Pancreas (tissue), 10 donors: ENCODE results near the gene NAV2. TPM values are rescaled to one million over a fixed set of nuclear protein-coding genes. Genes with fewer than 3 reads are reported as not detected.

ENCODE experiments used
- ATAC-seq, 4 donors: fragments of 200-7000 bp; cut with Tn5 transposase; one replicate each; pipeline versions ENCODE4 v1.8.0 to v1.9.1; 2020; ENCODE audit warnings: mild to moderate bottlenecking in 4 of 4, moderate library complexity in 4 of 4
- DNase-seq, 6 donors: peaks; one replicate each; pipeline ENCODE4 v3.0.0-alpha.2; 2020
- FAIRE-seq: peaks from 2 replicates; lab custom pipeline; 2012; peaks lifted over from hg19 to GRCh38; lab: Jason Lieb, UNC
- H3K27ac ChIP-seq, 4 donors: fragments of 200-600 bp; sonication (generic); 1 replicate in 3 of 4; 2 replicates in 1 of 4; pipeline versions ENCODE4 v1.5.0 to v1.8.0; 2020
- H3K27me3 ChIP-seq, 4 donors: fragments of 200-600 bp; one replicate each; pipeline ENCODE4 v1.8.0; 2021
- H3K36me3 ChIP-seq, 3 donors: fragments of 200-600 bp; sonication (generic) in 1 of 3; one replicate each; pipeline versions ENCODE4 v1.5.0 to v1.8.0; 2020 to 2021
- H3K4me1 ChIP-seq, 3 donors: fragments of 200-600 bp; one replicate each; pipeline ENCODE4 v1.8.0; 2021
- H3K4me3 ChIP-seq, 4 donors: fragments of 200-600 bp; sonication (generic) in 2 of 4; one replicate each; pipeline versions ENCODE4 v1.5.0 to v1.8.0; 2020 to 2021
- H3K9me3 ChIP-seq, 4 donors: fragments of 200-600 bp; one replicate each; pipeline ENCODE4 v1.8.0; 2021
- CTCF ChIP-seq, 4 donors: fragments of 200-600 bp; sonication (generic) in 3 of 4; IDR thresholded peaks; one replicate each; pipeline versions ENCODE4 v1.5.0 to v1.8.0; 2021; ENCODE audit warnings: antibody characterized with exemption in 4 of 4
- WGBS, 2 donors: extraction: QIAGEN DNeasy Blood & Tissue Kit; methylation state at CpG; one replicate each; pipeline ENCODE4 v1.1.7; 2013; 5-methylcytosine and 5-hydroxymethylcytosine counted together
- intact Hi-C, 3 donors: fragments of 100-400 bp; cut with DNase I; formaldehyde crosslinking; loops; one replicate each; pipeline versions ENCODE4 v1.11.1 to v1.14.2; 2022
- polyA plus RNA-seq, 2 donors: library from polyadenylated mRNA; stranded (reverse); fragments of 200-250 nt; gene quantifications; one replicate each; pipeline ENCODE4 v1.2.3, GENCODE V29; 2013
- total RNA-seq, 6 donors: library from RNA; stranded (reverse); fragmentation: NEBNext Ultra II Directional in 4 of 6; extraction: Animal tissue kit (Norgen Biotek cat#: 25700) in 4 of 6; gene quantifications; one replicate each; pipeline versions ENCODE4 v1.2.1 to v1.2.4, GENCODE V29; 2021 to 2023
- donor health status: healthy with polysubstance abuse.
- donor health status: DM: no; HTN: no; CAD: no; lungs with moderate emphysema.
- donor health status: DM: no; HTN: no; CAD: no.
- donor health status: control.
- donor health status: control.
- donor health status: Bipolar disorder and iron deficiency.
- donor health status: DM: yes; HTN: yes; CAD: no.
- donor health status: DM: no; HTN: no; CAD: no.
- donor health status: DM: no; HTN: no; CAD: no.
- donor health status: DM: yes; HTN: yes; CAD: no.

NAV2 gene
- total and polyA plus RNA-seq, 8 donors = 5.8 to 26.9 (median 16.3) TPM

- Histone ChIP-seq H3K27ac (no peak overlapping the region), H3K4me1 (no peaks in the 10 kb centered on the region), H3K27me3 (no peaks in the 10 kb centered on the region), H3K4me3 (no peak overlapping the region), H3K36me3 (no peaks in the 10 kb centered on the region), H3K9me3 (no peaks in the 10 kb centered on the region)
- TF ChIP-seq CTCF (IDR thresholded peaks at IDR 0.05) = no peak
- ATAC-seq = no peak
- no peak for DNase-seq
- no peak for FAIRE-seq
- 76 to 79% methylated on average over 5 of the region's 5 CpGs for WGBS, 2 donors
- intact Hi-C loops = no loop called here
These were observed 19.5 kb upstream of the NAV2 start for GRCh38 chr11:19693146-19693545.

DNA sequence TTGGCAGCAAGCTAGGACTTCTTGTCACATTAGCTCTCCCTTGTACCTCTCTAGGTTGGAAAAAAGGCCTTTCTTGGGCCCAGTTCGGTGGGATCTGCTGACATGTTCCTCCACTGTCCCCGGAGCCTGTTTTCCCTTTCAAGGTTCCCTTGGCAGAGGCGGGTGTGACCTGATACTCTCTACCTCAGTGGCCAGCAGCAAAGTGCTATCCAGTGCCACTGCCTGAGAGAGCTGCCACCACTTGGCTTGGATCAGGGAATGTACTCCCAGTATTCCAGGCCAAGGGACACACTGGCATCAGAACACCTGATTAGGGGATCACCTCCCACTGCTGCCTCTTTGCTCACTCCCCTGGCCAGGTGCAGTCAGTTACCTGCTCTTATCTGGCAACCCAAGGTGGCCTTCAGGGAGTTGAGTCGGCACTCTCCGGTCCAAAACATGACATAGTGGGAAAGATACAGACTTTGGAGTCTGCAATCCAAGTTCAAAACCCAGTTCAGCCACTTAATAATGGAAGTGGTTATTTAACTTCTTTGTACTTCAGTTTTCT is 17.8 kb upstream of the NAV2 start:
- FAIRE-seq (no peak), DNase-seq (peak in 3 of 6 donors; percentile 9 to 40 (median 37)), ATAC-seq (peak in 2 of 4 donors; percentile 66 to 82)
- Histone ChIP-seq H3K27me3 (no peaks in the 10 kb centered on the region), H3K4me1 (no peaks in the 10 kb centered on the region), H3K9me3 (no peaks in the 10 kb centered on the region), H3K27ac (no peak overlapping the region), H3K36me3 (no peaks in the 10 kb centered on the region), H3K4me3 (no peak overlapping the region)
- no peak for TF ChIP-seq CTCF (IDR thresholded peaks at IDR 0.05)
- WGBS, 2 donors = 63 to 73% methylated on average over 5 of the region's 5 CpGs
- intact Hi-C loops = no loop called here

- Histone ChIP-seq H3K4me3 (no peak overlapping the region), H3K36me3 (no peaks in the 10 kb centered on the region), H3K9me3 (no peaks in the 10 kb centered on the region), H3K27ac (no peak overlapping the region), H3K4me1 (no peaks in the 10 kb centered on the region), H3K27me3 (no peaks in the 10 kb centered on the region)
- no peak for TF ChIP-seq CTCF (IDR thresholded peaks at IDR 0.05)
- ATAC-seq (no peak), DNase-seq (no peak), FAIRE-seq (no peak)
- WGBS, 2 donors = 77 to 83% methylated on average over 3 of the region's 3 CpGs
- intact Hi-C loops = no loop called here
These were observed 16.6 kb upstream of the NAV2 start for GRCh38 chr11:19696073-19696472.

DNA sequence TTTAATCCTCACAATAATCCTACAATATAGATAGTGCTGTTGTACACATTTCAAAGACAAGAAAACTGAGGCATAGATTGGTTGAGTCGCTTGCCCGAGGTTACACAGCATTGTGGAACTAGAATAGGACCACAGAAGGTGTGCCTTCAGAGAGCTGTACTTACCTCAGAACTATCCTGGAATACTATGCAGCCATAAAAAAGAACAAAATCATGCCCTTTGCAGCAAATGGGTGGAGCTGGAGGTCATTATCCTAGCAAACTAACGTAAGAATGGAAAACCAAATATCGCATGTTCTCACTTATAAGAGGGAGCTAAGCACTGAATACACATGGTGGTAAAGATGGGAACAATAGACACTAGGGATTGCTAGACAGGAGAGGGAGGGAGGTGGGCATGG is 15.7 kb upstream of the NAV2 start:
- Histone ChIP-seq H3K27me3 (no peaks in the 10 kb centered on the region), H3K27ac (no peak overlapping the region), H3K9me3 (no peaks in the 10 kb centered on the region), H3K36me3 (no peaks in the 10 kb centered on the region), H3K4me3 (no peak overlapping the region), H3K4me1 (no peaks in the 10 kb centered on the region)
- FAIRE-seq (no peak), ATAC-seq (no peak), DNase-seq (no peak)
- intact Hi-C loops = no loop called here
- WGBS, 2 donors = 96% methylated on average over 4 of the region's 4 CpGs
- no peak for TF ChIP-seq CTCF (IDR thresholded peaks at IDR 0.05)

- DNase-seq (no peak), FAIRE-seq (no peak), ATAC-seq (no peak)
- Histone ChIP-seq H3K4me3 (no peak overlapping the region), H3K4me1 (no peaks in the 10 kb centered on the region), H3K36me3 (no peaks in the 10 kb centered on the region), H3K27me3 (no peaks in the 10 kb centered on the region), H3K9me3 (no peaks in the 10 kb centered on the region), H3K27ac (no peak overlapping the region)
- intact Hi-C loops = no loop called here
- WGBS, 2 donors = 77 to 81% methylated on average over 4 of the region's 4 CpGs
- no peak for TF ChIP-seq CTCF (IDR thresholded peaks at IDR 0.05)
These were observed 14.9 kb upstream of the NAV2 start for GRCh38 chr11:19697721-19698121.
